Colon (tissue), 2 donors: Measurements from ENCODE around the gene RAB11B.
"Not testable (repeated sequence)": the region's sequence is repeated elsewhere in the genome, so short reads cannot be mapped to it uniquely, and the experiment has no call there.

ENCODE experiments used
- FAIRE-seq: peaks from 2 replicates; lab custom pipeline; 2012; peaks lifted over from hg19 to GRCh38; lab: Jason Lieb, UNC
- donor health status: control.
- donor health status: control.

The RAB11B gene

DNA sequence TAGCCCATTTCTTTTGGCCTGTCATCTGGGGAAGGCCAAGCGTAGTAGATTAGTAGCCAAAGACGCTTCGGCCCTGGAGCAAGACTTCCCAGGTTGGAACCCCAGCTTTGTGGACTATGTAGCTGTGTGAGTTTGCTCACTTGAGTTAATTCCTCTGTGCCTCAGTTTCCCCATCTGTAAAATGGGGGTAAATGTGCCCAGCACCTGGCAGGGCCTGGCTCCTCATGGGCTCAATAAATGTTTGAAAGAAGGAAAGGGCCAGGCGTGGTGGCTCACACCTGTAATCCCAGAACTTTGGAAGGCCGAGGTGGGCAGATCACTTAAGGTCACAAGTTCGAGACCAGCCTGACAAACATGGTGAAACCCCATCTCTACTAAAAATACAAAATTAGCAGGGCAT lies 39.7 kb downstream of the RAB11B start:
- FAIRE-seq, result no peak

DNA sequence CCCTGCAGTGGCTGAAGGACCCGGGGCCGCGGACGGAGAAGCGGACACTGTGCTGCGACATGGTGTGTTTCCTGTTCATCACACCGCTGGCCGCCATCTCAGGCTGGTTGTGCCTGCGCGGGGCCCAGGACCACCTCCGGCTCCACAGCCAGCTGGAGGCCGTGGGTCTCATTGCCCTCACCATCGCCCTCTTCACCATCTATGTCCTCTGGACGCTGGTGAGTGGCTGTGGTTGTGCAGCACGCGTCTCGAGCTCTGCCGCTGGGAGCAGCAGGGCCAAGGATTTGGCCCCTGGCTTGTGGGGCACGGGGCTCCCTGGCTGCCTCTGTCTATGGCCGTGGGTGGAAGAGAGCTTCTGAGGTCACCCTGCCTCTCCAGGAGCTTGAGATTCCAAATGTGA lies 40.5 kb downstream of the RAB11B start:
- FAIRE-seq, result no peak

DNA sequence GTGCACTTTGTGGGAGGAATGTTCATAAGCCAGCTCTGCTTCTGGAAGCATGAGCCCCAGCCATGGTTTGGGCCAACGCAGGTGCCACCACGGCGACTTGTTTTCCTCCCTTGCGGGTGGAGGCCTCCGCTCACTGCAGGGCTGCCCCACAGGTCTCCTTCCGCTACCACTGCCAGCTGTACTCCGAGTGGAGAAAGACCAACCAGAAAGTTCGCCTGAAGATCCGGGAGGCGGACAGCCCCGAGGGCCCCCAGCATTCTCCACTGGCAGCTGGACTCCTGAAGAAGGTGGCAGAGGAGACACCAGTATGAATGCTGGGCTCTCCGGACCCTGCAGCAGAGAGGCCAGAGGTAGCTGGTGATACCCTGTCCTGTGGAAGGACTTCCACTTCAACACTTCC lies 48.1 kb downstream of the RAB11B start:
- no peak for FAIRE-seq

DNA sequence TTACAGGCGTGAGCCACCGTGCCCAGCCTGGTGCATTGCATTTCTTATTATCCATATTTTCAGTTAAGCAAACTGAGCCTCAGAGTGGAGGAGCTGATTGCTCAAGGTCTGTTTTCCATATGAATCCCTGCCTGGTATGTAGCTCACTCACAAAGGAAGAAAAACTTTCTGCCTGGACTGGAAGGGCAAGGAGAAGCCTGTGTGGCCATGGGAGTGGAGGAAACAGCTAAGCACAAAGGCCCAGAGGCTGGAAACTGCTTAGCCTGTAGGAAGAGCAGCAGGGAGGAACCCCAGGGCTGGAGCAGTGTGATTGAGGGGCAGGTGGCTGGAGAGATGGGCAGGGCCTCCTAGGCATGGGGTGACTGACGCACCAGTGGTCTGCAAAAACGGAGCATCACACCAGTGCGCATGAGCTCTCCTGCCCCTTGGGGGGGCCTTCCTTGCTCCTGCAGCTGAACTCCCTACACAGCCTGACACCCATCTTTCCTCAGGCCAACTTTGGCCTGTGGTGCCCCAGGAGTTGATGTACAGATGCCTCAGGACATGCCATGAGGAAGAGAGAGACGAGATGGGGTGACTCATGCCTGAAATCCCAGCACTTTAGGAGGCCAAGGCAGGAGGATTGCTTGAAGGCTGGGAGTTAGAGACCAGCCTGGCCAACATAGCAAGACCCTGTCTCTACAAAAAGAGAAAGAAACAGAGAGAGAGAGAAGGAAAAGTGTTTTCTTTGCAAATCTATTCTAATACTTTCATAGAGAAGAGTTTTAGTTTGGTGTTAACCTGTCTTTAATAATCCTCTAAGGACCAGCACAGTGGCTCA lies 51.8 kb downstream of the RAB11B start:
- FAIRE-seq, result no peak

DNA sequence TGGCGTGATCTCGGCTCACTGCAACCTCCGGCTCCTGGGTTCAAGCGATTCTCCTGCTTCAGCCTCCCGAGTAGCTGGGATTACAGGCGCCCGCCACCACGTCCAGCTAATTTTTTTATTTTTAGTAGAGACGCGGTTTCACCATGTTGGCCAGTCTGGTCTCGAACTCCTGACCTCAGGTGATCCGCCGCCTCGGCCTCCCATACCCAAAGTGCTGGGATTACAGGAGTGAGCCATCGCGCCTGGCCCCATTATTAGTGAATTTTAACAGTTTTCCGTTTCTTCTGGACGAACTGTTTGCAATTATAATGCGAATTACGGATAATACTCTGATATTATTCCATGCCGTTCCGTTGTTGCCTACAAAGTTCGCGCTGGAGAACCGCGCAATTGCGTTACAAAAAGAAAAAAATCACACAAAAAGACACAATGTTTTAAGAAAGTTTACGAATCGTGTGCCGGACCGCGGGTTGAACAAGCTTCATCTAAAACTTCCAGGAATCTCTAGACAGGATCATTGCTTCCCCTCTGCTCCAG lies 54.0 kb downstream of the RAB11B start:
- FAIRE-seq, result not testable (repeated sequence)

DNA sequence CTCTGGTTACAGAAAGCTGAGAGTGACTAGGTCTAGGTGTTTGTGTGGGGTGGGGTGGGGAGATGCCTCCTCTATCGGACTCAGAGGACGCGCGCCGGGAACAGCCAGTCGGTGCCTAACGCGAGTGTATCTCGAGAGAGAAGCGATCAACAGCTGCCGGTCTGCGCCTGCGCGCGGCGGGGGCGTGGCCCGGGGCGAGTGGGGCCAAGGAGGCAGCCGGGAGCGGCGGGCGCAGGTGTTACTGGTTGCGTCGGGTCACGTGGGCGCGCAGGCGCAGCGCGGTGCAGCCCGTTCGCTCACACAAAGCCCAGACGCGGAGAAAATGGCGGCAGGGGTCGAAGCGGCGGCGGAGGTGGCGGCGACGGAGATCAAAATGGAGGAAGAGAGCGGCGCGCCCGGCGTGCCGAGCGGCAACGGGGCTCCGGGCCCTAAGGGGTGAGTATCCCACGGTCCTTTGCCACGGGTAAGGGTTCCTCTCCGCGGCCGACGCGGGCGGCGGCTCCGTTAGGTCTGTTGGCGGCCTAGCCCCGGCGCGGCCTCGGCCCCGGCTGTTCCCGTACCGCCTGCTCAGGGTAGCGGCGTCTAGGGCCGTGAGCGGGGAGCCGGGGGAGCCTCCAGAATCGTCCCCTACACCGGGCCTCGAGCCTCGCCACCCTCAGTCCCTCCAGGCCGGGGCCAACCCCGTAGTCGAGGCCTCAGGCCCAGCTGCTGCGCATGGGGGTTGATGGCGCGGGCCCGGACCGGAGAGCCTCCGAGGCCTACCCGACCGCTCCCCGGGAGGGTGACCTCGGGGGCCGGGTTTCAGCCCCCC lies 54.7 kb downstream of the RAB11B start, which contains the start of gene HNRNPM:
Gene HNRNPM, plus strand, starts transcription at position 299 of the 811 bp plus-strand sequence. Its CDS starts 24 bp downstream, at position 323.
- no peak for FAIRE-seq

DNA sequence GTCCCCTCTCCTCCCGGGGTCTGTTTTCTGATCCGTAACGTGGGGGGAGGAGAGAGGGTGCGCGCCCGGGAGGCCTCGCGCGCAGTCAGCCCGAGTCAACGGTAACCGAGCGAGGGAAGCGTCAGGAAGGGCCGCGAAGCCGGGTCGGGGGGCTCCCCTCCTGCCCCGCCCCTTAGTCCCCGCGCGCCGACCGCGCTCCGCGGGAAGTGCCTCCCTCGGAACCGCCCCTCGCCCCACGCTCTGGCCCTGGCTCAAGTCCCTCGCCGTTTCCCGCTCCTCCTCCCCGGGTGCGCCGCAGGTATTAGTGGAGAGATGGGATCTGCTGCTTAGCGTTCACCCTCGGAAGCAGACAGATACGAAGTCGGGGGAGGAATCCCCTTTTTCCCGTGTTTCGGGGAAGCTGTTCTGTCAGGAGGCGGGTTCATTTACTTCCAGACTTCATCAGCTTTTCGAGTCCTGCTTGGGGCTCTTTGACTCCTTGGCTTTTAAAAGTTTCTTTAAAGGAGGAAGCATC lies 55.4 kb downstream of the RAB11B start:
- no peak for FAIRE-seq

DNA sequence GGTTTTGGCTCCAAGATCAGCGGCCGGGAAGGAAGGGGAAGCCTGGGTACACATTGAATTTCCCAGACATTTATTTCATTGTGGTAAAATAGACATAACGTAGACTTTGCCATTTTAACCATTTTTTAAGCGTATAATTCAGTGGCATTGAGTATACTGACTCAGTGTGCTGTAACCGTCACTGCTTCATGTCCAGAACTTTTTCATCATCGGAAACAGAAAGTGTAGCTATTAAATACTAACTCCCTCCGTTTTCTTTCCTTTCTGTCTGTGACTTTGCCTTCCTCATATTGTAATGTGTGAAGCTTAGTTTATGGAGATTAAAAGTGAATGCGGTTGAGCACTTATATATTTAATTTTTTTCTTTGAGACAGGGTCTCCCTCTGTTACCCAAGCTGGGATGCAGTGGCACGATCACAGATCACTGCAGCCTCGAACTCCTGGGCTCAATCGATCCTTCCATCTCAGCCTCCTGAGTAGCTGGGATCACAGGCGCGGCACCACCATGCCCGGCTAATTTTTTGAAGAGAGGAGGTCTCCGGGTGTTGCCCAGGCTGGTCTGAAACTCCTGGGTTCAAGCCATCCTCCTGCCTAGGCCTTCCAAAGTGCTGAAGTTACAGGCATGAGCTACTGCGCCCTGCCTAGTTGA lies 56.0 kb downstream of the RAB11B start:
- FAIRE-seq, result no peak

DNA sequence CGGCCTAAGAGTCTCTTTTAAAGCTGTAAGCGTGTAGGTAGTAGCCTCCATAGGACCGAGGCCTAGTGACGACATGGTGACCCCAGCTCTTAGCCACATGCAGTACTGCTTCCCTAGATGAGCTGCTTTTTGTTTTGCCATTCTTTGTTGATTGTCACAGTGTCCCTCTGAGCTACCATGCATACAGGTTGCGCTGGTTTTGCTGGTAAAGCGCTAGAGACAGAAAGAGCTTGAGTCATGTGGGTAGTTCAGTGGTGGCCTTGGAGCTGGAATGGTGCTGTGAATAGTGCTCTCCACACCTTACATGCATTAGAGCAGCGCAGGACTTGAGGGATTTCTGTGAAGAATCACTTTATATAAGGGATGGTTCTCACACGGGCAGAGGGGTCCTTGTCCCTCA lies 59.7 kb downstream of the RAB11B start:
- no peak for FAIRE-seq

DNA sequence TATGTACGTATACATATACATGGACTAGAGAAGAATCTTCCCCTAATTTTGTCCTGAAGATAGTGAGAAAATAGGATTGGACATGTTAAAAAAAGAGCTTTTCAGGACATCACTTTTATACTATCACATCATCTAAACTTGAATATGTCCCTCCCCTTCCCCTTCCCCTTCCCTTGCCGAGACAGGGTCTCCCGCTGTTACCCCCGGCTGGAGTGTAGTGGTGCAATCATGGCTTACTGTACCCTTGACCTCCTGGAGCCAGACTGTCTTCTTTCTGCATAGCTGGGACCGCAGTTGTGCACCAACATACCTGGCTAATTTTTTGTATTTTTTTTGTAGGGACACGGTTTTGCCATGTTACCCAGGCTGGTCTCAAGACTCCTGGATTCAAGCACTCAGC lies 61.2 kb downstream of the RAB11B start:
- FAIRE-seq, result no peak

DNA sequence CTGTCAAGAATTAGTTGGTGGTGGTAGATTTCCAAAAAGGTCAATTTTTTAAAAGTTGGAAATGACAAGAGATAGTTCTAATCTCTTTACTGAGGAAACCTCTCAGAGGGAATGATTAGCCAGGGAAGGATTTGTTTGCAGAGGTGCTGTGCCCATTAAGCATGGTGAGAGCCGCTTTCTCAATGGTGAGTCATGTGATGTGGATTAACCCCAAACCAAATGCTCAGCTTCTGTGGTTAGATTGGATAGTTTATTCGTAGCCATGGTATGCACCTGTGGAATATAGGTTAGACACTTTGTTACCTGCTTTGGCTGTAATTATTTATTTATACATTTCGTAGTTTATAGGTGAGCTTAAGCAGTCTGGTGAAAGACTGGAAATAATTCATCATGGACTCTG lies 61.7 kb downstream of the RAB11B start:
- no peak for FAIRE-seq

DNA sequence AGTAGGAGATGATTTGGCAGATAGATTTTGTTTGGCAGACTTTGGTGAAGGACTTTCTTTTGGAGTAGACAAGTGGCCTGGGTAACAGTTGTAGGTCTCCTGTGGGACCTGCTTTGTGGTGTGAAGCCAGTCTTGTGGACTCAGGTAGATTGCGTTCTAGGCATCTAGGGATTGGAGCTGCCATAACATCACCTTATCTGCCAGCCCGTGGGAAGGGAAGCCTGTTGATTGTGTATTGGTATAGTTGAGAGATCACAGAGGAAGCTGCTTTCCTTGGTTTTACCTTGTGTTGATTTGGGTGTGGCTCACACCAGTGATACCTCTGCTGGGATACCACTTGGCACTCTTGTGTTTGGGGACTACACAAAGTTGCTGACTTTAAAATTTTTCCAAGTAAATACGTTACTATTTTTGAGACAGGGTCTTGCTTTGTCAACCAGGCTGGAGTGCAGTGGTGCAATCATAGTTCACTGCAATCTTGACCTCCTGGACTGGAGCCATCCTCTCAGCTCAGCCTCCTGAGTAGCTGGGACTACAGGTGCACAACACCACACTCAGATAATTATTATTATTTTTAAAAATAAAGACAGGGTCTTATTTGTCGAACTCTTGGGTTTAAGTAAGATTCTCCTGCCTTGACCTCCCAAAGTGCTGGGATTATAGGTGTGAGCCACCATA lies 62.4 kb downstream of the RAB11B start:
- no peak for FAIRE-seq

DNA sequence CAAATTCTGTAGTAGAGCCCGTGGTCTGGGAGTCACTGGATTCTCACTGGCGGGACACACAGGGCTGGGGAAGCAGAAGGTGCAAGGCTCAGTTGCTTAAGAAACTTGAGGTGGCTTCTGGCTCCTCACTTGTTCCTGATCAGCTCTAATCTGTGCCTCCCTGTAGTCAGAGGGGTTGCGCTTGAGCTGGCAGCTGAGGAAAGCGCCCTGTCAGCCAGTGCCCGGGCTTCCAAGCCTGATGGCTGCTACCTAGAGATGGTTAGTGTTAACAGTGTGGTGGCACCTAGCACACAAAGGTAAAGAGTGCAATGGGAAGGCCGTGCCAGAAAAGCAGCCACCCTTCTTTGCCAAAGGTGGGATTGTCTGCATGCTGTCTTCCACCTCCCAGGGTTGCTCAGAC lies 63.5 kb downstream of the RAB11B start:
- no peak for FAIRE-seq
